GM21723 (cell line): ENCODE results near the gene PPP2R3A.

Source experiments
- ATAC-seq: cut with Tn5 transposase; IDR thresholded peaks from one replicate; pipeline ENCODE4 v1.9.1; 2021; ENCODE audit warnings: mild to moderate bottlenecking, moderate library complexity; ENCODE audit not compliant: unreplicated experiment

Gene PPP2R3A

GRCh38 chr3:135966962-135967274 lies 1.4 kb downstream of the PPP2R3A start:
- ATAC-seq: no peak

- no peak for ATAC-seq
These were observed 2.3 kb downstream of the PPP2R3A start for GRCh38 chr3:135967867-135968266.

- ATAC-seq: no peak
These were observed 5.1 kb downstream of the PPP2R3A start for GRCh38 chr3:135970506-135971116.

GRCh38 chr3:135973841-135974240 lies 8.3 kb downstream of the PPP2R3A start:
- ATAC-seq: no peak

- no peak for ATAC-seq
These were observed 9.5 kb downstream of the PPP2R3A start for GRCh38 chr3:135975053-135975452.

- no peak for ATAC-seq
These were observed 10.0 kb downstream of the PPP2R3A start for GRCh38 chr3:135975536-135975935.

GRCh38 chr3:135980343-135980742 lies 14.8 kb downstream of the PPP2R3A start:
- no peak for ATAC-seq

- ATAC-seq: no peak
These were observed 16.3 kb downstream of the PPP2R3A start for GRCh38 chr3:135981701-135982403.

- ATAC-seq: no peak
These were observed 16.9 kb downstream of the PPP2R3A start for GRCh38 chr3:135982404-135982761.

- no peak for ATAC-seq
These were observed 17.5 kb downstream of the PPP2R3A start for GRCh38 chr3:135982922-135983581.

- no peak for ATAC-seq
These were observed 22.1 kb downstream of the PPP2R3A start for GRCh38 chr3:135987661-135988060.

GRCh38 chr3:135989242-135989641 lies 23.7 kb downstream of the PPP2R3A start:
- no peak for ATAC-seq

GRCh38 chr3:135990903-135991302 lies 25.4 kb downstream of the PPP2R3A start:
- no peak for ATAC-seq

- no peak for ATAC-seq
These were observed 26.1 kb downstream of the PPP2R3A start for GRCh38 chr3:135991621-135992020.

GRCh38 chr3:135992072-135992471 lies 26.5 kb downstream of the PPP2R3A start:
- no peak for ATAC-seq

GRCh38 chr3:135994708-135995337 lies 29.3 kb downstream of the PPP2R3A start:
- no peak for ATAC-seq

- no peak for ATAC-seq
These were observed 30.2 kb downstream of the PPP2R3A start for GRCh38 chr3:135995766-135996165.

- no peak for ATAC-seq
These were observed 32.2 kb downstream of the PPP2R3A start for GRCh38 chr3:135997554-135998320.

- no peak for ATAC-seq
These were observed 42.7 kb downstream of the PPP2R3A start for GRCh38 chr3:136008221-136008620.

- ATAC-seq: no peak
These were observed 43.4 kb downstream of the PPP2R3A start for GRCh38 chr3:136008732-136009470.

- ATAC-seq: no peak
These were observed 53.3 kb downstream of the PPP2R3A start for GRCh38 chr3:136018876-136019275.
